ENCODE results near the gene UBAC2.
"Not testable (repeated sequence)": the region's sequence is repeated elsewhere in the genome, so short reads cannot be mapped to it uniquely, and the experiment has no call there.

Gene UBAC2

GRCh38 chr13:99211421-99212035, 10.9 kb downstream of the UBAC2 start:
- in situ Hi-C loops (cut with MboI; ENCODE audit: low sequenced_read_pairs): no loop called here

GRCh38 chr13:99214232-99214631, 13.6 kb downstream of the UBAC2 start:
- in situ Hi-C loops (cut with MboI; ENCODE audit: low sequenced_read_pairs): no loop called here

- in situ Hi-C loops (cut with MboI; ENCODE audit: low sequenced_read_pairs): no loop called here
Measured at GRCh38 chr13:99214731-99215130, 14.1 kb downstream of the UBAC2 start.

- in situ Hi-C loops (cut with MboI; ENCODE audit: low sequenced_read_pairs): no loop called here
Measured at GRCh38 chr13:99215184-99215830, 14.7 kb downstream of the UBAC2 start.

GRCh38 chr13:99217461-99218110, 16.9 kb downstream of the UBAC2 start:
- in situ Hi-C loops (cut with MboI; ENCODE audit: low sequenced_read_pairs): no loop called here

GRCh38 chr13:99218126-99218525, 17.5 kb downstream of the UBAC2 start:
- in situ Hi-C loops (cut with MboI; ENCODE audit: low sequenced_read_pairs): no loop called here

GRCh38 chr13:99218545-99218944, 17.9 kb downstream of the UBAC2 start:
- in situ Hi-C loops (cut with MboI; ENCODE audit: low sequenced_read_pairs): no loop called here

- in situ Hi-C loops (cut with MboI; ENCODE audit: low sequenced_read_pairs): no loop called here
Measured at GRCh38 chr13:99218969-99219368, 18.3 kb downstream of the UBAC2 start.

GRCh38 chr13:99220199-99220935, 19.7 kb downstream of the UBAC2 start:
- in situ Hi-C loops (cut with MboI; ENCODE audit: low sequenced_read_pairs): no loop called here

GRCh38 chr13:99221567-99222239, 21.0 kb downstream of the UBAC2 start:
- in situ Hi-C loops (cut with MboI; ENCODE audit: low sequenced_read_pairs): no loop called here

- in situ Hi-C loops (cut with MboI; ENCODE audit: low sequenced_read_pairs): no loop called here
Measured at GRCh38 chr13:99223587-99223986, 22.9 kb downstream of the UBAC2 start.

- in situ Hi-C loops (cut with MboI; ENCODE audit: low sequenced_read_pairs): no loop called here
Measured at GRCh38 chr13:99224021-99224420, 23.4 kb downstream of the UBAC2 start.

- in situ Hi-C loops (cut with MboI; ENCODE audit: low sequenced_read_pairs): no loop called here
Measured at GRCh38 chr13:99225078-99225477, 24.4 kb downstream of the UBAC2 start.

GRCh38 chr13:99226513-99226912, 25.9 kb downstream of the UBAC2 start:
- in situ Hi-C loops (cut with MboI; ENCODE audit: low sequenced_read_pairs): no loop called here

- in situ Hi-C loops (cut with MboI; ENCODE audit: low sequenced_read_pairs): no loop called here
Measured at GRCh38 chr13:99227331-99227900, 26.8 kb downstream of the UBAC2 start.

- in situ Hi-C loops (cut with MboI; ENCODE audit: low sequenced_read_pairs): no loop called here
Measured at GRCh38 chr13:99227909-99228688, 27.4 kb downstream of the UBAC2 start.

GRCh38 chr13:99228737-99229691, 28.4 kb downstream of the UBAC2 start:
- in situ Hi-C loops (cut with MboI; ENCODE audit: low sequenced_read_pairs): no loop called here

- in situ Hi-C loops (cut with MboI; ENCODE audit: low sequenced_read_pairs): not testable (repeated sequence)
Measured at GRCh38 chr13:99230588-99230987, 29.9 kb downstream of the UBAC2 start.

- in situ Hi-C loops (cut with MboI; ENCODE audit: low sequenced_read_pairs): no loop called here
Measured at GRCh38 chr13:99230991-99231390, 30.3 kb downstream of the UBAC2 start.
